Peyer's patch (tissue), 4 donors: ENCODE data around the gene CELSR1.

Source experiments
- POLR2A ChIP-seq, 2 donors: fragments of 450-650 bp; IDR thresholded peaks; one replicate each; pipeline ENCODE4 v1.5.1; 2017; ENCODE audit warnings: antibody characterized with exemption in 2 of 2, mild to moderate bottlenecking in 2 of 2, moderate library complexity in 2 of 2
- TF ChIP-seq, protein P1 (sequence below), 6 experiments: fragments of 450-650 bp in 4 of 6; fragments of 200-600 bp in 2 of 6; sonication (generic) in 1 of 6; IDR thresholded peaks; one replicate each; pipeline ENCODE4 v1.5.1; 2017 to 2019; ENCODE audit warnings: antibody characterized with exemption in 6 of 6, mild to moderate bottlenecking in 3 of 6, moderate library complexity in 1 of 6

DNA sequence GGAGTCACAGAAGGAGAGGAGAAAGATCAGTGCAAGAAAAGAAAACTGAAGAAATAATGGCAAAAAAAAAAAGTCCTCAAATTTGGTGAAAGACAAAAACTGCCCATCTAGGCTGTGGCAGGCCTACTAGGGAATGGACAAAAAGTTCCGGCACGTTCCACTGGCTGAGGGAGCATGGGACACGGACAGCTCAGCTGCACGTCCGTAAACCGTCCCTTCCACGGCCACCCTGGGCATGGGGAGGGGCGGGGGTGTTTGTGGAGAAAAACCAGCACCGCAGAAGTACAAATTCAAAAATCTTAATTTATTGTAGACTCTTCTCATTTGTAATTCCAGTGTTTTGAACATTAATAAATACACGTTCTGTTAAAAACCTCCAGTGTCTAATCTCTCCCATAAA, 176.5 kb downstream of the CELSR1 start:
- TF ChIP-seq POLR2A (IDR thresholded peaks at IDR 0.05) = no peak
- TF ChIP-seq, protein P1, sequence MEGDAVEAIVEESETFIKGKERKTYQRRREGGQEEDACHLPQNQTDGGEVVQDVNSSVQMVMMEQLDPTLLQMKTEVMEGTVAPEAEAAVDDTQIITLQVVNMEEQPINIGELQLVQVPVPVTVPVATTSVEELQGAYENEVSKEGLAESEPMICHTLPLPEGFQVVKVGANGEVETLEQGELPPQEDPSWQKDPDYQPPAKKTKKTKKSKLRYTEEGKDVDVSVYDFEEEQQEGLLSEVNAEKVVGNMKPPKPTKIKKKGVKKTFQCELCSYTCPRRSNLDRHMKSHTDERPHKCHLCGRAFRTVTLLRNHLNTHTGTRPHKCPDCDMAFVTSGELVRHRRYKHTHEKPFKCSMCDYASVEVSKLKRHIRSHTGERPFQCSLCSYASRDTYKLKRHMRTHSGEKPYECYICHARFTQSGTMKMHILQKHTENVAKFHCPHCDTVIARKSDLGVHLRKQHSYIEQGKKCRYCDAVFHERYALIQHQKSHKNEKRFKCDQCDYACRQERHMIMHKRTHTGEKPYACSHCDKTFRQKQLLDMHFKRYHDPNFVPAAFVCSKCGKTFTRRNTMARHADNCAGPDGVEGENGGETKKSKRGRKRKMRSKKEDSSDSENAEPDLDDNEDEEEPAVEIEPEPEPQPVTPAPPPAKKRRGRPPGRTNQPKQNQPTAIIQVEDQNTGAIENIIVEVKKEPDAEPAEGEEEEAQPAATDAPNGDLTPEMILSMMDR (IDR thresholded peaks at IDR 0.05) = no peak
